ENCODE data around the gene GALNT8. TPM values are rescaled to one million over a fixed set of nuclear protein-coding genes. Genes with fewer than 3 reads are reported as not detected.

The GALNT8 gene
- total RNA-seq, 1 experiment from 2014 or later, result 5.4 TPM

DNA sequence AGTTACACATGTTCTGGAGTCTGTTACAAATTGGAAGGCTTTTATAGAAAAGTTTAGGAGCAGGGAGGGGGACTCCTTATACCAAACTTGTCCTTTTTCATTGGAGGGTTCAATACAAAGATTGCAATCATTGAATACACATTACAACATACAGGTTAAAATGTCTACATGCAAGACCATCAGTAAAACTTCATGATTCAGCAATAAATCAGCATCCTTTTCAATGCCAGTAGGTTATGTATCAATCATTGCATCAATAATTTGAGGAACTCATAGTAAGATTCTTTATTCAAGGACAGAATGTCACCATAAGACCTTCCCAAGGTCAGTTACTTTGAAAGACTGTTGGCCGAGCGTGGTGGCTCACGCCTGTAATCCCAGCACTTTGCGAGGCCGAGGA, 16.5 kb upstream of the GALNT8 start:
- Histone ChIP-seq H3K4me1 (ENCODE audit: insufficient read depth, low read length) (no peaks in the 10 kb centered on the region), H3K18ac (ENCODE audit: insufficient read length, low read depth, low read length) (no peak overlapping the region), H2BK12ac (ENCODE audit: insufficient read length, low read depth, low read length) (no peak overlapping the region), H3K56ac (ENCODE audit: insufficient read length, low read depth, low read length) (no peak overlapping the region), H2AK5ac (ENCODE audit: insufficient read length, low read length) (no peak overlapping the region), H3K9ac (ENCODE audit: extremely low read depth, insufficient read length, low read length) (no peak overlapping the region), H2BK120ac (ENCODE audit: low read depth, low read length, poor library complexity, severe bottlenecking) (no peak overlapping the region), H4K91ac (ENCODE audit: insufficient read length, low read depth, low read length) (no peak overlapping the region), H4K5ac (ENCODE audit: insufficient read length, low read depth, low read length) (no peak overlapping the region), H3K23me2 (ENCODE audit: insufficient read length, low read depth, low read length, poor library complexity, severe bottlenecking) (no peaks in the 10 kb centered on the region), H3K27ac (ENCODE audit: insufficient read length, low read depth, low read length) (no peak overlapping the region), H2BK5ac (ENCODE audit: insufficient read length, low read length) (no peak overlapping the region), H3K9me3 (ENCODE audit: control insufficient read depth, low read depth, low read length) (no peaks in the 10 kb centered on the region), H4K8ac (replicated peaks; ENCODE audit: insufficient read length, low read depth, low read length) (no peak overlapping the region), H3K4ac (ENCODE audit: low read depth, low read length) (no peak overlapping the region), H3K4me2 (ENCODE audit: insufficient read depth, insufficient read length, low read length) (no peak overlapping the region), H3K23ac (ENCODE audit: insufficient read length, low read depth, low read length) (no peak overlapping the region), H3K79me1 (ENCODE audit: insufficient read depth, low read depth, low read length, poor library complexity, severe bottlenecking) (no peaks in the 10 kb centered on the region), H3K79me2 (ENCODE audit: insufficient read depth, low read length) (no peaks in the 10 kb centered on the region), H3K27me3 (ENCODE audit: insufficient read depth, low read length) (no peaks in the 10 kb centered on the region), H3T11ph (ENCODE audit: low read length) (no peak overlapping the region), H2AFZ (ENCODE audit: low read length) (no peak overlapping the region), H4K20me1 (ENCODE audit: control insufficient read depth, insufficient read depth, insufficient read length) (no peaks in the 10 kb centered on the region), H2BK20ac (ENCODE audit: low read depth, low read length, poor library complexity, severe bottlenecking) (no peak overlapping the region), H2BK15ac (ENCODE audit: low read depth, low read length) (no peak overlapping the region), H3K14ac (ENCODE audit: insufficient read depth, low read length) (no peak overlapping the region)
- Mint-ChIP-seq H3K27ac (no peak overlapping the region), H3K4me1 (peaks cover 12 to 14% of the 10 kb centered on the region in 2 experiments), H3K27me3 (ENCODE audit: low read depth) (no peaks in the 10 kb centered on the region), H3K9me3 (no peaks in the 10 kb centered on the region), H3K4me3 (no peak overlapping the region), H3K36me3 (ENCODE audit: insufficient read depth in 1 of 3, low read depth in 3 of 3) (peaks cover 0 to 22% (median 0%) of the 10 kb centered on the region in 3 experiments; a peak in 3 of 7 replicates)
- no CpG with 5 or more reads among the region's 5 CpGs for WGBS (ENCODE audit: extremely low coverage, insufficient read length, low lambda C conversion rate)
- no peak for DNase-seq
- TF ChIP-seq, protein P1, sequence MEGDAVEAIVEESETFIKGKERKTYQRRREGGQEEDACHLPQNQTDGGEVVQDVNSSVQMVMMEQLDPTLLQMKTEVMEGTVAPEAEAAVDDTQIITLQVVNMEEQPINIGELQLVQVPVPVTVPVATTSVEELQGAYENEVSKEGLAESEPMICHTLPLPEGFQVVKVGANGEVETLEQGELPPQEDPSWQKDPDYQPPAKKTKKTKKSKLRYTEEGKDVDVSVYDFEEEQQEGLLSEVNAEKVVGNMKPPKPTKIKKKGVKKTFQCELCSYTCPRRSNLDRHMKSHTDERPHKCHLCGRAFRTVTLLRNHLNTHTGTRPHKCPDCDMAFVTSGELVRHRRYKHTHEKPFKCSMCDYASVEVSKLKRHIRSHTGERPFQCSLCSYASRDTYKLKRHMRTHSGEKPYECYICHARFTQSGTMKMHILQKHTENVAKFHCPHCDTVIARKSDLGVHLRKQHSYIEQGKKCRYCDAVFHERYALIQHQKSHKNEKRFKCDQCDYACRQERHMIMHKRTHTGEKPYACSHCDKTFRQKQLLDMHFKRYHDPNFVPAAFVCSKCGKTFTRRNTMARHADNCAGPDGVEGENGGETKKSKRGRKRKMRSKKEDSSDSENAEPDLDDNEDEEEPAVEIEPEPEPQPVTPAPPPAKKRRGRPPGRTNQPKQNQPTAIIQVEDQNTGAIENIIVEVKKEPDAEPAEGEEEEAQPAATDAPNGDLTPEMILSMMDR (conservative IDR thresholded peaks at IDR 0.05), result no peak

All from H9 (cell line).